GM19043 (cell line): Measurements from ENCODE around the gene CEP72.

ENCODE experiments used
- ATAC-seq: cut with Tn5 transposase; IDR thresholded peaks from one replicate; pipeline ENCODE4 v1.9.1; 2021; ENCODE audit warnings: low read depth; ENCODE audit not compliant: unreplicated experiment

Gene CEP72

DNA sequence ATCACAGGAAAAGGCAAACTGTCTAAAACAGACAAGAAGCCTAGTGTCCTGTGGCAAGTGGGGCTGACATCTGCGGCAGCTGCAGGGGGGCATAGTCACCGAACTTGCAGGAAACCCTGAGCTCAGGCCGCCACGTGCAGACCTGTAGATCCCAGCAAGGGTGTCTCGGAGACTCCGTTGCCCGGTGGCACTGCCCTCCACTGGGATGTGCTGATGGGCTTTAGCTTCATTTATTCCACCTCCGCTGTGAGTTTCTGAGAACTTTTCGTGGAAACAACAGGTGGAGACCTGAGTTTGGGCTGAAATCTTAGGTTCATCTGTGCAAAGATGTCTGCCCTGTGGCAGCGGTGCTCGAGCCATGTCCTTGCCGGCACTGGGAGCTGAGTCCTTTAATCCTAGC, 22.1 kb downstream of the CEP72 start:
- no peak for ATAC-seq

DNA sequence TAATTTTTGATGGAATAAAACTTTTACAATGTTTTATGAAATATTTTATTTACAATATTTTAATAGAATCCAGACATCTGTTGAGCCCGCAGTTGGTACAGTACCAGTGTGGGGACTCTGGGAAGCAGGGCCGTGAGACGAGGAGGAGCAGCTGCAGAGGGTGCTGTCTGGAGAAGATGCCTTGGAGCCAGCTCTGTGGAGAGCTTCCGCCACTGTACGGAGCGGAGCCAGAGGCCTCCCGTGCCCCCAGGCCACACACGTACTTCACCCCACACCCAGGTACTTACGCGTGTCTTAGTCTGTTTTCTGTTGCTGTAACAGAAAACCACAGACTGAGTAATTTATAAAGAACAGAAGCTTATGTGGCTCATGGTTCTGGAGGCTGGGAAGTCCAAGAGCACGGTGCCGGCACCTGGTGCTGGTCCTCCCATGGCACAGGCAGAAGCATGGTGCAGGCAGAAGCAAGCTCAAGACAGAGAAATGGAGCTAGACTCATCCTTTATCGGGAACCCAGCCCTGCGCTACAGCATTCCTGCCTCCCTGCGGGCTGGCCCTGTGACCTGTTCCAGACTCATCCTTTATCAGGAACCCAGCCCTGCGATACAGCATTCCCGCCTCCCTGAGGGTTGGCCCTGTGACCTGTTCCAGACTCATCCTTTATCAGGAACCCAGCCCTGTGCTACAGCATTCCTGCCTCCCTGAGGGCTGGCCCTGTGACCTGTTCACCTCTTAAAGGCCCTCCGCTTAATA, 23.3 kb downstream of the CEP72 start:
- ATAC-seq, result no peak

DNA sequence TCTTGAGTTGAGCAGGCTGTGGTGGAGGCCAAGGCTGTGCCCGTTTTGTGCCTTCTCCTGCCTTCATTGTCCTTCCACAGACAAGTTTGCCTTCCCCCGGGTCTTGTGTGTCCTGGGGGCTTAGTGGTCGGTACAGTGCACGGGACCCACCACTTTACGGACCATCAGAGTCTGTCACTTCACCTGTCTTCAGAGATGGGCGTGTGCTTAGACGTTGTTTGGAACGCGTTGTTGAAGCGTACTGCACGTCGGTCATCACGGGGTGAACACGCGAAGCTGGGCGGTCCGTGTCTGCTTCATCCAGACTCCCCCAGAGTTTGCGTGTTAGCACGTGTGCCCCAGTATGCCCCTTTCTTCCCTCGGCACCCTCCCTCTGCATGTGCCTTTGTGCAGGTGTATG, 24.8 kb downstream of the CEP72 start:
- no peak for ATAC-seq

DNA sequence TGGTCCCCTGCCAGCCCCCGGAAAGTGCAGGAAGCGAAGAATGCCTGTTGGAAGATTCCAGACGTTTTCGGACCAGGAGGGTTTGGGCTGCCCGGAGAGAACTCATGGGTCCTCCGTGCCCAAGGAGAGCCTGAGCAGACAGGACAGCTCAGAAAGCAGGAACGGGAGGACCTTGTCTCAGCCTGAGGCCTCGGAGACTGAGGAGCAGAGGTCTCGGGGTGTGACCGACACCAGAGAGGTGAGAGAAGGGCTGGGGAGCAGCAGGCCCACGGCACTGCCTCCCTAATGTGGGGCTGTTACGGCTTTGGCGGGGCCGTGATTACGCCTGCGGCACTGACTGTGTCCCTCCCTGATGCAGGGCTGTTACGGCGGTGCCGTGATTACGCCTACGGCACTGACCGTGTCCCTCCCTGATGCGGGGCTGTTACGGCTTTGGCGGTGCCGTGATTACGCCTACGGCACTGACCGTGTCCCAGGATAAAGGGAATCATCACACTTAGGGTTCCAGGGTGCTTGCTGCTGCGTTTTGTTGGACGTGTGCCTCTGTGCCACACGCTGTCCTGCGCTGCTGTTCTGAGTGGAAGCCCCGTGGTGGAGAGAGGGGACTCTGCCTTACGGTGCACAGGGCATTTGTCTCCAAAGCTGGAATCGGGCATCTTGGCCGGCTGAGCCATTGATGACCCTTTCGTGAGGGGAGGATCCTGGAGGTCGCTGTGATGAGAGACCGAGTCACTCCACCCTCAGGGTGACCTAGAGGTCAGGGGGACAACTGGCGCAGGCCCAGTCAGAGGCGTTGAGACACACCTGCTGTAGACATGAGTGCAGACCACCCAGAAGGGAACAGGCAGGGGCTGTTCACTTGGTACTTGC, 25.7 kb downstream of the CEP72 start:
- no peak for ATAC-seq

DNA sequence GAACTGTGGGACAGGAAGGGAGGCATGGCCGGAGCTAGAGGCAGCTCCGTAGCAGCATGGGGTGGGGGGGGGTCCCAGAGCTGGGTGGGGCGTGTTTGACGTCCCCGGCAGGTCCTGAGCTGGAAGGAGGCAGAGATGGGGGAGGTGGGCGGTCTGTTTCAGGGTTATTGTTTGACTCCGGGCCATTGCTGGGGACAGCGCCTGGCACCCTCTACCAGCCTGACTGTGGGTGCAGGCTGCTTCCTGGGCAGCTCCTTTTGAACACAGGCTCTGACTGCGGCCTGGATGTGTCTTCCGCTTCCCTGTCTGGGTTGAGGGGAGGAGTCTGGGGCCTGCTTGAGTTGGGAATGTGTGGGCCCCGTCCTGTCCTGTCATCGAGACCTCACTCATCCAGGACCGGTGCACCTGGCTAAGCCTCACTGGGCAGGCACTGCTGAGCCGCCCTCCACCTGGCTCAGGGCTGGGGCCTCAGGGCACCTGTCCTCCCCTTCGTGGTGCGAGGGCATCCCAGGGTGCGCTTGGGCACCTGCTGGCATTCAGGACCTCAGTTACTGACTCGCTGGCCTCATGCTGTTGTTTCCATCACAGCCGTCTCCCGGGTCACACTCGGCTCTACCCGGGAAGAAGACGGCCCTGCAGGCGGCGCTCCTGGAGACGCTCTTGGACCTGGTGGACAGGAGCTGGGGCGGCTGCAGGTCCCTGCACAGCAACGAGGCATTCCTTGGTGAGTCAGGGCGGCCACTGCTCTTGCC, 26.5 kb downstream of the CEP72 start:
- ATAC-seq, result no peak

DNA sequence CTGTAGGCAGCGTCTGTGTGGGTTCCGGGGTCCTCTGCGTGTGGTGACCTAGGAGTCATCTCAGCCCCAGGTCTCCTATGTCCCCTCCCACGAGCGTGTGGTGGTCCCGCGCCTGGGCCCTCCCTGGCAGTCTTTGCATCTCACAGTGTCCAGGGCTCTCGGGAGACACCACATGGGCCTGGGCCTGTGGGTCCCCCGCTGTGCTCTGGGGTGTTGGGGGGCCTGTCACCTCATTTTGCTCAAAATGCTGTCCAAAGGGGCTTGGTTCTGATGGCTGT, 27.1 kb downstream of the CEP72 start:
- ATAC-seq, result no peak

DNA sequence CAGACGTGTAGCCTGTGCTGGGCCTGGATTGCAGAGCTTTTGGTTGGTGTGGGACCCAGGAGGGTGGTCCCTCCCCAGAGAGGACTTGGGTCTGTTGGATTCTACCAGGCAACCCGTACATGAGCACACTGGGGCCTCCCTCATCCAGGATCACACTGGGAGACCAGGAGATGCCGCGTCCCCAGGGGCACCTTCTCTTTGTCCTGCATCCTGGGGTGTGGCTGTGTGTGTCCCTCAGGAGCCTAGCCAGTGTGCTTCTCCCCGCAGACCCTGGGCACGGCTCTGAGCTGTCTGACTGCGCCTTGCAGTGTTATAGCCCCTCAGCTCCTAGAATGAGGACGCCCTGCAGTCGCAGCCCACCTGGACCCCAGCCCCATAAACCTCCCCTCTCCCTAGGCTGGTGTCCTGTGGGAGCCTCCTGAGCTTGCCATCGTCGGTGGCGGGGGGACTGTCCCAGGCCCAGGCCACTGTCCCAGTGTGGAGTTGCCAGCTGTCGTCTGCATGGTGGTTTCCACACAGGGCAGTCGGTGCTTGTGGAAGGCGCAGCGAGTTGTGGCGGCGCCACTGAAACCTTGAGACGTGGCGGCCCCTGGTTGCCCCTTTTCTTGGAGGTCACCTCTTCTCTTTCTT, 27.6 kb downstream of the CEP72 start:
- ATAC-seq, result no peak

DNA sequence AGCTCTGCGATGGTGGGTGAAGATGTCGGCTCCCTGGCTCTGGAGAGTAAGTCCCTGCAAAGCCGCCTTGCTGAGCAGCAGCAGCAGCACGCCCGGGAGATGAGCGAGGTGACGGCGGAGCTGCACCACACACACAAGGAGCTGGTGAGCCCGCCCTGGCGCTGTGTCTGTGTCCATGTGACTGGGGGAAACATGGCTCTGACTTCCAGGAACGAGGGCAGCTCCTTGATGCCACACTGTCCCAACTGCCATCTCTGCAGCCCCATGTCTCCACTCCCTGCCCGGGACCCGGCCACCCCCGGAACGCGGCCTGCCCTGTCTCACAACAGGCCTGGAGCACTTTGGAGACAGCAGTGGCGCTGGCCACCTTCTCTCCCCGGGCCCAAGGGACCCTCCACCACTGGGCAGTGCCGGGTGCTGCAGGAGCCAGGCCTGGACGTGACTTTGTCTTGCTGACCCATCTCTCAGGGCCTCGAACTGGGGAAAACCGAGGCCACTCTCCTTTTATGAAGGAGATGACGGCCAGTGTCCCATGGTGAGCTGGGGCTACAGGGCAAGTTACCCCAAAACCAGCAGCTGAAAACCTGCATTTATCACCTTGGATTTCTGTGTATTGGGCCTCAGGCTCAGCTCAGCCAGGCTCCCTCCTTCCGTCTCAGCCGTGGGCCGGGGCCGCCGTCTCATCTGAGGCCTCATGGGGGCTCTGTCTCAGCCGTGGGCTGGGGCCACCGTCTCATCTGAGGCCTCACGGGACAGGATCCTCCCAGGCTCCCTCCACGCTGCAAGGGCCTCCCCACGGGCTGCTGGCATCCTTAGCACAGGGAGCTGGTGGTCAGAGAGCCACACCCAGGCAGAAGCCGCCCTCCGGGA, 28.6 kb downstream of the CEP72 start:
- no peak for ATAC-seq

DNA sequence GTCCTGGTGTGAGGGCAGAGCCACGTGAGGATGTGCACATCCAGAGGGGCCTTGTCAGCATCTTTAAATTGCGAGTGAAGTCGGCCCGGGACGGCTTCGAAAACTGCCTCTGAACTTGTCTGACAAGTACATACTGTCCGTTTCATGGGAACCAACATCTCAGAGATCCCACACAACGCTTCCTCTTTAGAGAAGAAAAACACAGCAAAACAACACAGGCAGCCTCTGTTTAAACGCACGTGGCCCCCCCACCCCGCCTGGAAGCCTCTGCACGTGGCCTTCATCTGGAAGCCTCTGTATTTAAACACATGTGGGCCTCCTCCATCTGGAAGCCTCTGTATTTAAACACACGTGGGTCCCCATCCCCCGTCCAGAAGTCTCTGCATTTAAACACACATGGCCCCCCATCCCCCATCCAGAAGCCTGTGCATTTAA, 29.2 kb downstream of the CEP72 start:
- ATAC-seq, result no peak

DNA sequence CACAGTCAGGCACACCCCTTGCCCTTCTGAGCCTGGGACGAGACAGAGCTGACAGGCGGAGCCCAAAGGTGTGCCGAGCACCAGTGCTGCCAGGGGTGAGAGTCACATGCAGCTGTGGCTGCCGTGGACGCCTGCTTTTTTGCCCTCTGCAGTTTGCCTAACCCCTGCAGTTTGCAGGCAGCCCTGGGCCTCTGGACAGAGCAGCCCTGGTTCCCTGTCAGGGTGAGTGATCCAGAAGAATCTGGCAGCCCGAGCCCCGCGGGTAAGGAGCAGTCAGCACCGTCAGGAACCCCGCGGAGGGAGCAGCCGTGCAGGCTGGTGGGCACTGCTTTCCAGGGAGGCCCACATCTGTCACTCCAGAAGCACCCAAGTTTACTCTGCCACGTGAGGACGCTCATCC, 30.3 kb downstream of the CEP72 start:
- ATAC-seq, result no peak

DNA sequence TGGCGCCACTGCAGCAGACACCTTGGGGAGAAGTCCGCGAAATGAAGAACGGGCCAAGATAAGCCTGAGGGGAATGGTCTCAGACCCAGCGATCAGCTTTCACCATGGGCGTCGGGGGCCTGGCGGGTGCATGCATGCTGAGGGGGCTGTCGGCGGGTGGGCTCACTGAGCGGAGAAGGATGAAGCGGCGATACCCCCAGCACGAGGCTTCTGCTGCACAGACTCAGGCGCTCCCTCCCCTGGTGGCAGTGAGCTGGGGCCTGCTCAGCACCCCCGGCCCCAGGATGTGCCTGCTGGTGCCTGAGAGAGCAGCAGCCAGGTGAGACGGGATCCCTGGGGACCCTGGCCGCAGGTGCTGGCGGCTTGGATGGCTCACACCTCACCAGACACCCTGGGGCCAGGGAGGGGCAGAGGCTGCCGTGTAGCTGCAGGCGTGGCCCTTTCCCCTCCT, 31.2 kb downstream of the CEP72 start:
- ATAC-seq, result no peak

DNA sequence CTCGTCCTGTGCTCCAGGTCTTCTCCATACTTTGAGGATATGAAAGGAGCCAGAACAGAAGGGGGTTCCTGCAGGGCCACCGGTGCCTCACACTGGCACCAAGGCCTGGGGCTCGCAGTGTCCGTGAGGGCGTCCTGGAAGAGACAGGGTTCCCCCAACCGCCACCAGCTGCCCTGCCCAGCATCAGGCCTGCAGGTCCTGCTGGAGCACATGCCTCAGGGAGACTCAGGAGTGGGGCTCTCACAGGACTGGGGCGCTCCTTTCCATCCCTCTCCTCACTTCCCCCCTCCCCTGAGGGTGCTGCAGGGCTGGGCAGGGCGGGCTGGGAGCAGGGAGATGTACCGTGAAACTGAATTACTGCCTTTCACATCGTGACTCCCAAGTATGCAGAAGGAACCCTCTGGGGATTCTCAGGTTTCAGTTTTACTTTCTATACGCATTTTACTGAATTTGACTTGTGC, 31.7 kb downstream of the CEP72 start:
- peak; percentile 74 for ATAC-seq

DNA sequence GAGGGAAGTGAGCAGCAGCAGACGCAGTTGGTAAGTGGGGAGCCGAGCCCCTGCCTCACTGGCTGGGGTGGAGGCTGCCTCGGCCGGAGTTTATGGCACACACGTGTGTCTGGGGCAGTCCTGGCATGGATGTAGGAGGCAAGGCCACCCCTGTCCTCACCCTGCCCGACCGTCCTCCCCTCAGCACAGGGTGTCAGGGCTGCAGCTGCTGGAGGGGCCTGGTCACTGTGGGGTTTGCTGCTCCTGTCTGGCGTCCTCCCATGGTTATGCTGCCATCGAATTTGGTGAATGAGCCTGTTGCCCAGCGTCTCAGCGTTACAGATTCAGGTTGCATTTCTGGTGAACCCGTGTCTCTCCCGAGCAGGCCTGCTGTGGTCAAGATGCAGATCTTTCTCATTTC, 32.4 kb downstream of the CEP72 start:
- no peak for ATAC-seq

DNA sequence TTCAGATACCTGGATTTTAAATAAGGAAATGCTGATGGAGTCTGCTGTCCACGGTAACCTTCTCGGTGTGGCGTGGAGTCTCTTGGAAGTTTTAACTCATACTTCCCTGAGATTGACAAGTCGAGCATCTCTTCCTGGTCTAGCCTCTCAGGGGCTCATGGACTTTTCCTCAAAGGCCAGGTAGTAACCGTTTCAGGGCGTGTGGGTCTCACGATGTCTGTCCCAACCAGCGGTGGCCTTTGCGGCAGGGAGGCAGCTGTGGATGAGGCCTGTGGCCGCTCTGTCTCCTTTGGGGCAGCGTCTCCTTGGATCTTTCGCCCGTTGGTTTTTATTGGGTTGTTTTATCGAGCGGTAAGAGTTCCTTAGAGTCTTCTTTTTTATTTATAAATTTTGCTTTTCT, 32.8 kb downstream of the CEP72 start:
- ATAC-seq, result no peak

DNA sequence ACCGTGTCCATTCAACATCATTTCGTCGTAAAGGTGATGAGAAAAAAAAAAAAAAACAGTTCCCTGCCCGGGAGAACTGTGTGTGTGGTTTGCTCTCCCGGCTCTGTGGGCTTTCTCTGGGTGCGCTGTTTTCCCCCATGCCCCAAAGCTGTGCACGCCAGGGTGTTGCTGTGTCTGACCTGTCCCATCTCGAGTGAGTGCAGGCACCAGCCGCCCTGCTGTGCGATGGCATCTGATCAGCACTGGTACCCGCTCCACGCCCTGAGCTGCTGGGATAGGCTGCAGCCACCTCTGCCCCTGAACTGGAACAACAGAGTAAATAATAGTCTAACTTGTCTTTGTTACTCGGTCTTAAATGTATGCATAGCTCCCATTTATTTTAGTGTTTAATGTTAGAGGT, 33.3 kb downstream of the CEP72 start:
- no peak for ATAC-seq

DNA sequence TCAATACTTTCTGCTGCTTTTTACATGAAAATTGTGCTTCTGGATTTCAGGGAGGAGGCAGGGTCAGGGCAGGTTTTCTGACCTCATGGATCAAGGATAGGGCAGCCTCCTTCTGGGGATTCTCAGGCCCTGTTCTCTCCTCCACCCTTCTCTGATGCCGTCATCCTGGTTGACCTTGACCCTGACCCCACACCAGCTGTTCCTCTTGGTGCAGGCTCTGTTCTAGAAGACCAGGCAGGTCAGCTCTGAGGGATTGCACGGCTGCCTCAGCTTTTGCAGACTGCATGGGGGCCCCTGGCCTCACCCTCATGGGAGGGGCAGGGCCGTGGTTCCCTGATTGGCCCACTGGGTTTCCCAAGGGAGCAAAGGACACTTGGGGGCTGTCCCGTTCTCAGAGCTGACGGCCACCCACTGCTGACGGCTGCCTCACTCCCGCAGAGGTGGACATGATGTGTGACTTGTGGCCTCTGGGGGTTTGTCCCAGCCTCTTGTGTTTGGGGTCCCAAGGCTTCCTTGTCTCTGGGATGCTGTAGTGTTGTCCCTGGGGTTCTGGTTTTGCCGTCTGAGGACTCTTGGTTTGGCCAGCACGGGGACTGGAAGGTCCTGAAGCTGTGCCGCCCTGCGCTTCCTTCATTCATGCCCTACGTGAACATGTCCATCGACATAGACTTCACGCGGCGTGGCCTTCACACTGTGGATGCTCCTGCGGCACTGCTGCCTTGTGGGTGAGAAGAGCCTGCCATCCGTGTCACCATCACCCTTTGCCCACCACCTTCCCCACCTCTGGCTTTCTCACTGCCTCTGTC, 34.5 kb downstream of the CEP72 start:
- ATAC-seq, result no peak

DNA sequence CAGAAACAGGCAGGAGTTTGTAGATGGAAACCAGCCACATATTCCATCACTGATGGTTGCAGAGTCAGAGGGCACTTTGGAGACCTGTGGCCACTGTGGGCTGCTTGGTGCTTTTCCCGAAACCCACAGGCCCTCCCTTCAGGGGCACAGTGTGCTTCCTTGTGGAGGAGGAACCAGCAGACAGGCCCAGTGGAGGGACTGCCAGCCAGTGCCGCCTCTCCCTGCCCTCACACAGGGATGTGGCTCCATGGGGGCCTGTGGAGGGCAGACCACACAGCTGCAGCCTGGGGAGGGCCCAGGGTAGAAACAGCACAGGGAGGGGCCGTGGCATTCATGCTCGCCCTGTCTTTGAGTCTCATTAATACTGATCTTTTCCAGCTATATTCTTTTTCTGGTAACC, 35.2 kb downstream of the CEP72 start:
- ATAC-seq, result no peak

DNA sequence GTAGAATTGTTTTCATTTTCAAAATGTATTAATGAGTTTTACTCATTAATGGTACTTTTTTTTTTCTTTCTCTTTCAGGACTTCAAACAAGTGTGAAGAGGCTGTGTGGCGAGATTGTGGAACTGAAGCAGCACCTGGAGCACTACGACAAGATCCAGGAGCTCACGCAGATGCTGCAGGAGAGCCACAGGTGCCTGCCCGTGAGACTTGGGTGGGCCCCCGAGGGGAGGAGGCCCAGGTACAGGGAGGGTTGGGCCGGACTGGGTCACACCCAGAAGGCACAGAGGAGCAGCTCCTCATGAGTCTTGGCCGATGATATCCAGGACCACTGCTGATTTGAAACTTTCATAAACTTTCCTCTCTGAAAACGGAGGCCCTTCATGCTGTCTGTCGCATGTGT, 35.6 kb downstream of the CEP72 start:
- no peak for ATAC-seq
